Adipocyte (in vitro differentiated cells): ENCODE measurements around the gene ADAMTS2.

ENCODE experiments used
- DNase-seq: peaks from one replicate; pipeline ENCODE4 v3.0.0-alpha.2; 2015; ENCODE audit warnings: low read depth
- H3K27me3 ChIP-seq: replicated peaks from 2 replicates; pipeline ENCODE4 v1.7.0; 2013; ENCODE audit warnings: mild to moderate bottlenecking, low read length, moderate library complexity; ENCODE audit not compliant: control insufficient read depth, insufficient read depth
- H3K36me3 ChIP-seq: 2 replicates; pipeline ENCODE4 v1.7.0; 2013; ENCODE audit warnings: low read length, mild to moderate bottlenecking, moderate library complexity; ENCODE audit not compliant: control insufficient read depth, insufficient read depth, severe bottlenecking
- H3K4me1 ChIP-seq: 2 replicates; pipeline ENCODE4 v1.7.0; 2013; ENCODE audit warnings: mild to moderate bottlenecking, low read length, moderate library complexity; ENCODE audit not compliant: control insufficient read depth, insufficient read depth
- H3K4me3 ChIP-seq: 2 replicates; pipeline ENCODE4 v1.7.0; 2013; ENCODE audit warnings: mild to moderate bottlenecking, low read length, moderate library complexity
- H3K9ac ChIP-seq: 2 replicates; pipeline ENCODE4 v1.7.0; 2013; ENCODE audit warnings: mild to moderate bottlenecking, low read length, moderate library complexity
- H3K9me3 ChIP-seq: 2 replicates; pipeline ENCODE4 v1.7.0; 2013; ENCODE audit warnings: mild to moderate bottlenecking, low read length, moderate library complexity; ENCODE audit not compliant: control insufficient read depth

ADAMTS2 gene

GRCh38 chr5:179255527-179256327, 89.5 kb downstream of the ADAMTS2 start:
- H3K36me3 ChIP-seq, result peaks cover 34% of the 10 kb centered on the region
- H3K4me1 ChIP-seq, result peaks cover 38% of the 10 kb centered on the region
- H3K9ac ChIP-seq, result peak overlapping the region; percentile 19
- H3K4me3 ChIP-seq, result no peak overlapping the region
- H3K9me3 ChIP-seq, result no peaks in the 10 kb centered on the region
- DNase-seq, result no peak
- no peaks in the 10 kb centered on the region for H3K27me3 ChIP-seq

- Histone ChIP-seq H3K4me3 (no peak overlapping the region), H3K9ac (no peak overlapping the region), H3K4me1 (peaks cover 38% of the 10 kb centered on the region), H3K27me3 (no peaks in the 10 kb centered on the region), H3K9me3 (no peaks in the 10 kb centered on the region), H3K36me3 (peaks cover 31% of the 10 kb centered on the region)
- no peak for DNase-seq
These were observed 90.5 kb downstream of the ADAMTS2 start for GRCh38 chr5:179254638-179255271.

DNA sequence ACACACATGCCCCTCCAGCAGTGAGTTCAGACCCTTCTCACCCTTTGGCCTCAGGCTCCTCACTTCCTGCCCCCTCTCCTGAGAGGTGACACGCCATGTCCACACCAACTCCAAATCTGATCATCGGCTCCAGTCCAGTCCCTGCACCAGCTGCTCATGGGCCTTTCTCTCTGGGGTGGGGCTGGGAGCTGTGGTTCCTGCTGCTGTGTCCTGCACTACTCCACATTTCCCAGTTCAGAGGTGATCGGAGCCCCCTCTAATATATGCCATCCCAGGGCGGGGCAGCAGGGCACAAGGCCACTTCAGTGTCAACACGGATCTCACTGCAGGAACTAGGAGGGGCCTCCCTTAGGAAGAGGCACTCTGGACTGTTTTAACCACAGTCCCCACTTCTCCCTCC, 91.5 kb downstream of the ADAMTS2 start:
- no peak for DNase-seq
- H3K27me3 ChIP-seq, result no peaks in the 10 kb centered on the region
- peaks cover 24% of the 10 kb centered on the region for H3K36me3 ChIP-seq
- no peak overlapping the region for H3K4me3 ChIP-seq
- no peak overlapping the region for H3K9ac ChIP-seq
- no peaks in the 10 kb centered on the region for H3K9me3 ChIP-seq
- H3K4me1 ChIP-seq, result peaks cover 33% of the 10 kb centered on the region

GRCh38 chr5:179251276-179251969, 93.8 kb downstream of the ADAMTS2 start:
- H3K27me3 ChIP-seq, result no peaks in the 10 kb centered on the region
- no peaks in the 10 kb centered on the region for H3K9me3 ChIP-seq
- peaks cover 15% of the 10 kb centered on the region for H3K4me1 ChIP-seq
- DNase-seq, result no peak
- peaks cover 23% of the 10 kb centered on the region for H3K36me3 ChIP-seq
- H3K4me3 ChIP-seq, result no peak overlapping the region
- H3K9ac ChIP-seq, result no peak overlapping the region

- DNase-seq, result no peak
- no peaks in the 10 kb centered on the region for H3K27me3 ChIP-seq
- peaks cover 16% of the 10 kb centered on the region for H3K36me3 ChIP-seq
- peaks cover 15% of the 10 kb centered on the region for H3K4me1 ChIP-seq
- no peak overlapping the region for H3K9ac ChIP-seq
- no peak overlapping the region for H3K4me3 ChIP-seq
- no peaks in the 10 kb centered on the region for H3K9me3 ChIP-seq
These were observed 94.6 kb downstream of the ADAMTS2 start for GRCh38 chr5:179250561-179251225.

DNA sequence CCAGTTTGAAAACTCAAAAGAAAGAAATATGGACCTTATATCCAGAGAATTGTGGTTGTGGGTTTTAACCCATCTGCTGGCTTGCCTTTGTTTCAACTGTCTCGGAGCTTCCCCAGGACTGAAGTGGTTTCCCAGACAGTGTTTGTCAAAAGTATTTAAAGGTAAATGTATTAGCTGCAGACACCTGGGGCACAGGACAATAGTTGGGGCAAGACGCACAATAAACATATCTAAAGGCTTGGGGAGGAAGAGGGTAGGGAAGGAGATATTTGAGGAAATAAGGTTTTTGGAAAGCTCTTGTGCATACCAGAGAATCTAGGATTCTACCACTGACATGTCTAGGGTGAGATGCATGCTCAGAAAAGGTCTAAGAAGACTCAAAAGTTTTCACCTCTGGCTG, 99.0 kb downstream of the ADAMTS2 start:
- H3K36me3 ChIP-seq, result peaks cover 2% of the 10 kb centered on the region
- no peak overlapping the region for H3K4me3 ChIP-seq
- no peak overlapping the region for H3K9ac ChIP-seq
- peaks cover 39% of the 10 kb centered on the region for H3K4me1 ChIP-seq
- no peaks in the 10 kb centered on the region for H3K27me3 ChIP-seq
- no peaks in the 10 kb centered on the region for H3K9me3 ChIP-seq
- no peak for DNase-seq

- no peak for DNase-seq
- H3K36me3 ChIP-seq, result peaks cover 3% of the 10 kb centered on the region
- no peaks in the 10 kb centered on the region for H3K9me3 ChIP-seq
- H3K4me1 ChIP-seq, result peaks cover 51% of the 10 kb centered on the region
- H3K9ac ChIP-seq, result no peak overlapping the region
- no peak overlapping the region for H3K4me3 ChIP-seq
- H3K27me3 ChIP-seq, result no peaks in the 10 kb centered on the region
These were observed 100.2 kb downstream of the ADAMTS2 start for GRCh38 chr5:179245031-179245430.

DNA sequence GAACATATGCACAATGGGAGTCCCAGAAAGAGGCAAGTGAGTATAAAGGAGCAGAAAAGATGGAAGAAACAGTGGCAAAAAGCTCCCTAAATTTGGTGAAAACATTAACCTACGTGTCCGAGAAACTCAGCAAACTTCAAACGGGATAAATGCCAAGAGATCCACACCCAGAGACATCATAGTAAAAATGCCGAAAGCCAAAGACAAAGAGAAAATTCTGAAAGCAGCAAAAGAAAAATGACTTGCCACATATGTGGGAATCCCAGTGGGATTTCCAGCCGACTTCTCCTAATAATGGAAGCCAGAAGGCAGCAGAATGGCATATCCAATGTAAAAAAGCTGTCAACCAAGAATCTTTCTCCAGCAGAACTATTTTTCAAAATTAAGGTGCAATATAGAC, 101.2 kb downstream of the ADAMTS2 start:
- Histone ChIP-seq H3K4me1 (peaks cover 56% of the 10 kb centered on the region), H3K27me3 (no peaks in the 10 kb centered on the region), H3K36me3 (peaks cover 13% of the 10 kb centered on the region), H3K9me3 (no peaks in the 10 kb centered on the region), H3K4me3 (peak overlapping the region; percentile 48), H3K9ac (no peak overlapping the region)
- no peak for DNase-seq

DNA sequence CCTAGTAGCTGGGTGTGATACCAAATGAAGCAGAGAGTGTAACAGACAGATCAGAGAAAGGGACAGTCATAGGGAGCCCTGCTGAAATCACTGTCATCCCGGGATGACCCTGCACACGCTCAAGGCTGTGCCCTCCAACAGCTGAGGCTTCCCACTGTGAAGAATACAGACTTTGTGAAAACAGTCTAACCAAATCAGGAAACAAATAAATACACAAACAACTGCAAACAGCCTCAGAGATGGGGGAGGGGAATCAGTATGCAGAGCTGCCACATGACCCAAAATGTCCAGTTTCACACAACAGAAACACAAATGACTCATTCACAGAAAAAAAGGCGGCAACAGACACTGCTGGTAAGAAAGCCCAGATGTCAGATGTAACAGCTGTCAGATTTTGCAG, 101.9 kb downstream of the ADAMTS2 start:
- Histone ChIP-seq H3K36me3 (peaks cover 14% of the 10 kb centered on the region), H3K9me3 (no peaks in the 10 kb centered on the region), H3K4me3 (peak overlapping the region; percentile 48), H3K4me1 (peaks cover 56% of the 10 kb centered on the region), H3K27me3 (no peaks in the 10 kb centered on the region), H3K9ac (no peak overlapping the region)
- DNase-seq, result peak; percentile 76

DNA sequence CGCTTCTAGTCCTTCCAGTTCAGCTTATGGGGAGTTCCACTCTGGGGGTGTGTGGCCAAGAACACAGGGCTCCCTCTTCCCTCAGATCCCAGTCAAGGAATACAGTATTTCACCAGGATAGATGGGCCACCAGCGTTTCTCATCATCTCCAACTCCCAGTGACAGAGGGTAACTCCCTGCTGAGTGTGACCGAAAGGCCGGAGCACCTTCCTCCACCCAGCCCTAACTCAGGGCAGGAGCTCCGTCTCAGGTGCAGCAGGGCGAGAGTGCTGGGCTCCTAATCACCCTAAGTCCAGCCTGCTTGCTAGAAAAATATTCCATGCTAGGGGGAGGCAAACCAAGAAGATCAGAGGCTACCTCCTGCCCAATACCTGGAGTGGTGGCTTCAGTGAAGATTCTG, 102.6 kb downstream of the ADAMTS2 start:
- no peak for DNase-seq
- no peaks in the 10 kb centered on the region for H3K27me3 ChIP-seq
- peaks cover 56% of the 10 kb centered on the region for H3K4me1 ChIP-seq
- no peak overlapping the region for H3K9ac ChIP-seq
- H3K36me3 ChIP-seq, result peaks cover 19% of the 10 kb centered on the region
- no peak overlapping the region for H3K4me3 ChIP-seq
- no peaks in the 10 kb centered on the region for H3K9me3 ChIP-seq
